ENCODE results near the gene SMNDC1.

DNA sequence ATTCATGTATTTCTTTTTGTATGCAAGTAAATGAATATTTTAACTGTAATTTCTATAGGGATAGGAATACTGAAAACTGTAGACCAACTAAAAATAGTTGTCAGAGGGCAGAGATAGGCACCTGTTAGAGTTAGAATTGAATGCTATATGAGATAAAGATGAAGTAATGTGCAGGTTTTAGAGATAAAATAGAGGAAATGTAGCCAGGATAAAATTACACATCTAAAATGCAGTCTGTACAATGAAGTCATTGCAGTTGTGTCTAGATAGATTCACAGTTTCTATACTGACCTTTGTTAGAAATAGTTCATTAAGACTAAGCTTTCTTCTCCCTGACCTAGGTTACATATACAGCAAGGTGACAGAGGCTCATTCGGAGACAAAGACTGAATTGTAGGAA, 46.2 kb downstream of the SMNDC1 start:
- TF ChIP-seq CEBPB (IDR thresholded peaks at IDR 0.05) (no peak), TEAD4 (IDR thresholded peaks at IDR 0.05) (no peak), TAF1 (IDR thresholded peaks at IDR 0.05; ENCODE audit: low read depth) (no peak), YY1 (IDR thresholded peaks at IDR 0.05; ENCODE audit: low read depth) (no peak), EP300 (IDR thresholded peaks at IDR 0.05; ENCODE audit: borderline replicate concordance) (no peak), CREB1 (IDR thresholded peaks at IDR 0.05; ENCODE audit: low read depth) (no peak)

Measured in Ishikawa (cell line).